NCI-H774 (cell line): ENCODE results near the gene ACO1.

Source experiments
- DNase-seq: peaks from one replicate; lab custom pipeline; 2025; lab: John Stamatoyannopoulos, UW

ACO1 gene

GRCh38 chr9:32490601-32491000 lies 106.2 kb downstream of the ACO1 start:
- DNase-seq, result no peak

GRCh38 chr9:32497921-32498320 lies 113.5 kb downstream of the ACO1 start:
- no peak for DNase-seq

GRCh38 chr9:32500768-32501167 lies 116.3 kb downstream of the ACO1 start:
- no peak for DNase-seq

GRCh38 chr9:32501868-32502267 lies 117.4 kb downstream of the ACO1 start:
- no peak for DNase-seq

- no peak for DNase-seq
Observed at GRCh38 chr9:32502464-32502863, 118.0 kb downstream of the ACO1 start.

GRCh38 chr9:32503008-32503407 lies 118.6 kb downstream of the ACO1 start:
- DNase-seq, result no peak
